Skeletal muscle satellite cell (primary cell): ENCODE results near the gene ODF4. TPM values are rescaled to one million over a fixed set of nuclear protein-coding genes. Genes with fewer than 3 reads are reported as not detected.
A peak's percentile ranks its signal among the peaks of the same experiment; 100 is the strongest.
"Not testable (repeated sequence)": the region's sequence is repeated elsewhere in the genome, so short reads cannot be mapped to it uniquely, and the experiment has no call there.

ENCODE experiments used
- H3K27me3 ChIP-seq: 2 replicates; pipeline ENCODE4 v1.7.0; 2013; ENCODE audit warnings: low read length; ENCODE audit not compliant: control insufficient read depth, insufficient read depth
- H3K36me3 ChIP-seq: 2 replicates; pipeline ENCODE4 v1.7.0; 2013; ENCODE audit warnings: mild to moderate bottlenecking, control low read depth, low read length; ENCODE audit not compliant: insufficient read depth
- H3K4me1 ChIP-seq: 2 replicates; pipeline ENCODE4 v1.7.0; 2013; ENCODE audit warnings: low read length; ENCODE audit not compliant: control insufficient read depth, insufficient read depth
- H3K4me2 ChIP-seq: 2 replicates; pipeline ENCODE4 v1.7.0; 2013; ENCODE audit warnings: mild to moderate bottlenecking, low read length
- H3K4me3 ChIP-seq: 2 replicates; pipeline ENCODE4 v1.7.0; 2013; ENCODE audit warnings: low read length
- H3K9ac ChIP-seq: 2 replicates; pipeline ENCODE4 v1.7.0; 2013; ENCODE audit warnings: mild to moderate bottlenecking, low read depth, low read length, moderate library complexity
- H3K9me3 ChIP-seq: replicated peaks from 2 replicates; pipeline ENCODE4 v1.7.0; 2013; ENCODE audit warnings: mild to moderate bottlenecking, control low read depth, low read length
- small RNA-seq: library from RNA; depleted of rRNA; stranded (forward); fragments of <200 nt; gene quantifications from one replicate; pipeline ENCODE3, GENCODE V24; 2012

The ODF4 gene

DNA sequence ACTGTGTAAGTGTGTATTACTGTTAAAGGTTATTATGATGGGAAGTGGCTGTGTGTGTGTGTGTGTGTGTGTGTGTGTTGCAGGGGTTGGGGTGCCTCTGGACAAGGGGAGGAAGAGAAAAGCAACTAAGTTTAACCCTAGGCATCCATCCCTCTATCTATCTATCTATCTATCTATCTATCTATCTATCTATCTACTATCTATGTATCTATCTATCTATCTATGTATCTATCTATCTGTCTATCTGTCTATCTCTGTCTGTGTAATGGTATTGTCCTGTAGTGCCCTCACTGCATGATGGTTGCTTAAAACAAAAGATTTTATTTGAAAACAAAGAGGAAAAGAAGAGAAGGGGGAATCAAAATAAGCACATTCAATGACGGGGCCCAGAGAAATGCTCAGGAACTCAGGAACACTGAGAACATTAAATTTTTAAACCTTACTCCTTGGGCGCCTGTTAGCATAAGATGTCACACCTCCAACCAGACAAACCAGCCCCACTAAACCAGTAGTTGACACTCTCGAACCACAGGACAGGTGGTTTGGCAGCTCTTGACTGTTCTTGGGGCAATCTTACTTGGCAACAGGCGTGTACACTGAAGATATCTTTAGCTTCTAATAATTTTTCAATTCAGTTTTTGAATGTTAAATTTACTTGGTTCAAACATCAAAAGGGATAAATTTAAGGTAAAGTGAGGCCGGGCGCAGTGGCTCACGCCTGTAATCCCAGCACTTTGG is 48.4 kb downstream of the ODF4 start:
- Histone ChIP-seq H3K9me3 (no peaks in the 10 kb centered on the region), H3K4me2 (no peak overlapping the region), H3K4me3 (no peak overlapping the region), H3K36me3 (no peaks in the 10 kb centered on the region), H3K27me3 (no peaks in the 10 kb centered on the region), H3K9ac (no peak overlapping the region), H3K4me1 (peaks cover 27% of the 10 kb centered on the region)

DNA sequence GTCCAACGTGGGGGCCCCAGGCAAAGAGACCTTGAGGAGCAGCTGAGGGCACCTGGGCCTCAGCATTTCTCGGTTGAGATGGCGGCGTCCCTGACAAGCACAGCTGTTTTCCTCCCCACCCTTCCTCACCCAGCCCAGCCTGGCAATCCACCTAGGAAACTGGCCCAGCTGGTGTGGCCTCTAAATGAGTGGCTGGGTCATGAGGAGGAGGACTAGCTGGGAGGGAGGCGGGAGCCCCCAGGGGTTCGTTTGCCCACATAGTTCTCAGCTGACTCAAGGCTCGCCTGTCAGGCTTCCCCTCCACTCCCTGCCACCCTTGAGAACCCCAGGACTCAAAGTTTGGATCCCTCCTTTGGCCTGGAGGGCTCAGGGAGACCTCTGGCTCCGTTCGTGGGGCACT is 52.1 kb downstream of the ODF4 start:
- Histone ChIP-seq H3K4me1 (peaks cover 23% of the 10 kb centered on the region), H3K9ac (no peak overlapping the region), H3K9me3 (no peaks in the 10 kb centered on the region), H3K36me3 (no peaks in the 10 kb centered on the region), H3K4me3 (no peak overlapping the region), H3K27me3 (peaks cover 20% of the 10 kb centered on the region), H3K4me2 (peak overlapping the region; percentile 22)

DNA sequence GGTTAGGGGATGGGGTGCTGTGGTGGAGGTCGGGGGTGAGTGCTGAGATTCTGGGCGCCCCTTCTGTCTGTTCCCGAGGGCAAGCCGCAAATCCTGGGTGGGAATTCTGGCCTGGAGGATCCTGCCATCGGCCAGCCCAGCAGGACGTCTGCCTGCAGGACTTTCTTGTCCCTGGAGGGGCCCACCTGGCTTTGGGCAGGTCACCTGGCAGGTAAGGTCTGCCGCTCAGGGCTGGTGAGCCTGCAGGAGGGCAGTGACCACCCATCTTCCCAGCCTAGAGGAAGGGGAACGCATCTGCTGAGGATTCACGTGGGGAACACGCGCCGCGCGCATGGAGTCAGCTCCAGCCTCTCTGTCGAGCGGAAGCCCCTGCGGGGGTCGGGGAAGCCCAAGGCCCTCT is 52.6 kb downstream of the ODF4 start:
- H3K4me3 ChIP-seq, result no peak overlapping the region
- no peaks in the 10 kb centered on the region for H3K9me3 ChIP-seq
- H3K36me3 ChIP-seq, result no peaks in the 10 kb centered on the region
- peaks cover 23% of the 10 kb centered on the region for H3K4me1 ChIP-seq
- H3K27me3 ChIP-seq, result peaks cover 26% of the 10 kb centered on the region
- H3K4me2 ChIP-seq, result no peak overlapping the region
- no peak overlapping the region for H3K9ac ChIP-seq

GRCh38 chr17:8392674-8393469 is 53.2 kb downstream of the ODF4 start:
- no peaks in the 10 kb centered on the region for H3K36me3 ChIP-seq
- no peak overlapping the region for H3K4me3 ChIP-seq
- H3K9ac ChIP-seq, result no peak overlapping the region
- peaks cover 32% of the 10 kb centered on the region for H3K27me3 ChIP-seq
- no peak overlapping the region for H3K4me2 ChIP-seq
- H3K9me3 ChIP-seq, result no peaks in the 10 kb centered on the region
- peaks cover 23% of the 10 kb centered on the region for H3K4me1 ChIP-seq

- Histone ChIP-seq H3K9me3 (no peaks in the 10 kb centered on the region), H3K27me3 (peaks cover 39% of the 10 kb centered on the region), H3K36me3 (no peaks in the 10 kb centered on the region), H3K4me1 (peaks cover 23% of the 10 kb centered on the region), H3K4me2 (no peak overlapping the region), H3K4me3 (no peak overlapping the region), H3K9ac (no peak overlapping the region)
These were observed 54.0 kb downstream of the ODF4 start for GRCh38 chr17:8393470-8394231.

DNA sequence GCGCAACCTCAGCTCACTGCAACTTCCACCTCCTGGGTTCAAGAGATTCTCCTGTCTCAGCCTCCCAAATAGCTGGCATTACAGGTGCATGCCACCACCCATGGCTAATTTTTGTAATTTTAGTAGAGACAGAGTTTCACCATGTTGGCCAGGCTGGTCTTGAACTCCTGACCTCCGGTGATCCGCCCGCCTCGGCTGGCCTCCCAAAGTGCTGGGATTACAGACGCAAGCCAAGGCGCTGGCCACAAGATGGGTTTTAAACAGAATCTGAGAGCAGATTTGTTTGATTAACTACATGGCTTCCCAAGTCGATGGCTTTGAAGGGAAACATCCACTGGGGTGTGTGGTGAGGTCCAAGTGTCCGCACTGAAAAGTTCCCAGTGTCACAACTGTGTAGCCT is 54.9 kb downstream of the ODF4 start:
- Histone ChIP-seq H3K4me1 (peaks cover 23% of the 10 kb centered on the region), H3K27me3 (peaks cover 45% of the 10 kb centered on the region)
- H3K4me2 ChIP-seq, H3K9ac ChIP-seq, H3K4me3 ChIP-seq, H3K36me3 ChIP-seq, H3K9me3 ChIP-seq: not testable (repeated sequence)

Small RNA genes within 50 kb of the gene (small RNA-seq; reads per million reads assigned to genes)
- not detected for gene RF00265
